Lung (tissue), 12 donors: ENCODE data around the gene BPNT1. TPM values are rescaled to one million over a fixed set of nuclear protein-coding genes. Genes with fewer than 3 reads are reported as not detected.
"Not testable (repeated sequence)": the region's sequence is repeated elsewhere in the genome, so short reads cannot be mapped to it uniquely, and the experiment has no call there.

Experiments used
- ATAC-seq: fragments of 200-7000 bp; cut with Tn5 transposase; one replicate; pipeline ENCODE4 v1.9.1; 2020; ENCODE audit warnings: moderate number of reproducible peaks; ENCODE audit not compliant: insufficient read depth, low FRiP score
- DNase-seq, 3 donors: peaks; one replicate each; pipeline ENCODE4 v3.0.0-alpha.2; 2013 to 2017
- H3K27ac ChIP-seq, 2 donors: one replicate each; pipeline ENCODE4 v1.5.1; 2013; ENCODE audit warnings: mild to moderate bottlenecking in 2 of 2, moderate library complexity in 2 of 2, control low read depth in 1 of 2, inconsistent platforms in 1 of 2, low read depth in 1 of 2, low read length in 1 of 2
- H3K27me3 ChIP-seq, 3 donors: one replicate each; pipeline ENCODE4 v1.5.1; 2013; ENCODE audit warnings: low read length in 2 of 3; ENCODE audit not compliant: control insufficient read depth in 3 of 3, insufficient read depth in 3 of 3
- H3K36me3 ChIP-seq, 4 donors: one replicate each; pipeline ENCODE4 v1.5.1; 2013; ENCODE audit warnings: low read length in 4 of 4, mild to moderate bottlenecking in 1 of 4, moderate library complexity in 1 of 4; ENCODE audit not compliant: control insufficient read depth in 4 of 4, insufficient read depth in 4 of 4
- H3K4me1 ChIP-seq, 5 donors: one replicate each; pipeline ENCODE4 v1.5.1; 2013; ENCODE audit warnings: low read length in 5 of 5, mild to moderate bottlenecking in 2 of 5, moderate library complexity in 1 of 5; ENCODE audit not compliant: control insufficient read depth in 5 of 5, insufficient read depth in 5 of 5
- H3K4me3 ChIP-seq: one replicate; pipeline ENCODE4 v1.5.1; 2013; ENCODE audit warnings: mild to moderate bottlenecking, control low read depth, moderate library complexity
- H3K9ac ChIP-seq, 2 donors: one replicate each; pipeline ENCODE4 v1.5.1; 2013; ENCODE audit warnings: low read length in 2 of 2, control low read depth in 1 of 2; ENCODE audit not compliant: insufficient read depth in 1 of 2
- H3K9me3 ChIP-seq, 4 donors: one replicate each; pipeline ENCODE4 v1.5.1; 2013; ENCODE audit warnings: low read length in 3 of 4, mild to moderate bottlenecking in 1 of 4, moderate library complexity in 1 of 4; ENCODE audit not compliant: control insufficient read depth in 4 of 4, insufficient read depth in 3 of 4
- CTCF ChIP-seq: IDR thresholded peaks from 2 replicates; pipeline ENCODE4 v1.5.1; 2012; ENCODE audit warnings: mild to moderate bottlenecking; ENCODE audit errors: control extremely low read depth, extremely low read depth
- WGBS, 2 donors: extraction: QIAGEN DNeasy Blood & Tissue Kit; methylation state at CpG; one replicate each; pipeline ENCODE4 v1.1.7; 2013; 5-methylcytosine and 5-hydroxymethylcytosine counted together
- polyA plus RNA-seq, 2 donors: library from polyadenylated mRNA; stranded (reverse); fragments of 200-250 nt; gene quantifications; one replicate each; pipeline ENCODE4 v1.2.1, GENCODE V29; 2013
- total RNA-seq, 2 donors: library from RNA; depleted of rRNA in 1 of 2; stranded (reverse); fragments of >200 nt in 1 of 2; gene quantifications; one replicate each; pipeline ENCODE4 v1.2.1, GENCODE V29; 2014 to 2021
- donor health status: control.
- donor health status: control.
- donor health status: Bipolar disorder and iron deficiency.
- donor health status: healthy.
- donor health status: DM: yes; HTN: yes; CAD: no.

Gene BPNT1
- total and polyA plus RNA-seq, 4 donors = 15.9 to 28.1 (median 22.0) TPM

GRCh38 chr1:220094016-220094911 lies 4.7 kb upstream of the BPNT1 start, which contains the start of gene IARS2:
Gene IARS2 (plus strand): TSS chr1:220094132. CDS start chr1:220094217, 85 bp downstream.
- DNase-seq = peak; percentile 89 to 94 (median 92)
- Histone ChIP-seq H3K9me3 (no peaks in the 10 kb centered on the region), H3K4me3 (peak within 1 kb of the TSS; percentile 87), H3K27me3 (no peaks in the 10 kb centered on the region), H3K4me1 (peaks cover 3 to 14% (median 10%) of the 10 kb centered on the region in 5 donors), H3K27ac (peak within 1 kb of the TSS; percentile 75 to 88), H3K36me3 (peaks cover 0 to 6% (median 4%) of the 10 kb centered on the region in 4 donors), H3K9ac (peak within 1 kb of the TSS; percentile 38 to 87)
- no peak for TF ChIP-seq CTCF
- peak; percentile 94 for ATAC-seq
- WGBS, 2 donors = 1 to 2% methylated on average over 58 to 73 of the region's 73 CpGs

GRCh38 chr1:220093361-220094015 lies 3.9 kb upstream of the BPNT1 start:
- TF ChIP-seq CTCF = no peak
- WGBS, 2 donors = 26 to 41% methylated on average over 9 to 12 of the region's 12 CpGs
- Histone ChIP-seq H3K36me3 (peaks cover 0 to 6% (median 3%) of the 10 kb centered on the region in 4 donors), H3K9ac (peak overlapping the region in 1 of 2 donors; percentile 13), H3K9me3 (no peaks in the 10 kb centered on the region), H3K4me1 (peaks cover 3 to 14% (median 10%) of the 10 kb centered on the region in 5 donors), H3K4me3 (no peak overlapping the region), H3K27me3 (no peaks in the 10 kb centered on the region), H3K27ac (no peak overlapping the region)
- ATAC-seq (no peak), DNase-seq (no peak)

GRCh38 chr1:220092694-220093093 lies 3.1 kb upstream of the BPNT1 start:
- WGBS, 2 donors = 97 to 98% methylated on average over 1 of the region's 1 CpG
- ATAC-seq = no peak
- no peak for TF ChIP-seq CTCF
- H3K4me3 ChIP-seq = no peak overlapping the region
- peaks cover 0 to 4% (median 2%) of the 10 kb centered on the region in 4 donors for H3K36me3 ChIP-seq
- no peak overlapping the region for H3K9ac ChIP-seq
- DNase-seq = no peak
- H3K27me3 ChIP-seq = no peaks in the 10 kb centered on the region
- peaks cover 3 to 14% (median 10%) of the 10 kb centered on the region in 5 donors for H3K4me1 ChIP-seq
- H3K27ac ChIP-seq = no peak overlapping the region
- no peaks in the 10 kb centered on the region for H3K9me3 ChIP-seq

DNA sequence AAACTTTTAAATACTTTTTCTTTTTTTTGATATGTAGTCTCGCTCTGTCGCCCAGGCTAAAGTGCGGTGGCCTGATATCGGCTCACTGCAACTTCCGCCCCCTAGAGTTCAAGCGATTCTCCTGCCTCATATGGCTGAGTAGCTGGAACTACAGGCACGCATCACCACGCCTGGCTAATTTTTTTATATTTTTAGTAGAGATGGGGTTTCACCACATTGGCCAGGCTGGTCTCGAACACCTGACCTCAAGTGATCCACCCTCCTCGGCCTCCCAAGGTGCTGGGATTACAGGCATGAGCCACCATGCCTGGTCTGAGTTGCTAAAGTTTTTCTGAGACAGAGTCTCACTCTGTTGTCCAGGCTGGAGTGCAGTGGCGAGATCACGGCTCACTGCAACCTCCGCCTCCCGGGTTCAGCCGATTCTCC lies 3.3 kb downstream of the BPNT1 start:
- WGBS, 2 donors = 95 to 96% methylated on average over 15 of the region's 15 CpGs
- not testable (repeated sequence) for H3K9me3 ChIP-seq, H3K4me3 ChIP-seq, H3K36me3 ChIP-seq, DNase-seq, H3K4me1 ChIP-seq, H3K27ac ChIP-seq, H3K27me3 ChIP-seq, H3K9ac ChIP-seq, ATAC-seq
